ENCODE results near the gene CDH11.

Gene CDH11

DNA sequence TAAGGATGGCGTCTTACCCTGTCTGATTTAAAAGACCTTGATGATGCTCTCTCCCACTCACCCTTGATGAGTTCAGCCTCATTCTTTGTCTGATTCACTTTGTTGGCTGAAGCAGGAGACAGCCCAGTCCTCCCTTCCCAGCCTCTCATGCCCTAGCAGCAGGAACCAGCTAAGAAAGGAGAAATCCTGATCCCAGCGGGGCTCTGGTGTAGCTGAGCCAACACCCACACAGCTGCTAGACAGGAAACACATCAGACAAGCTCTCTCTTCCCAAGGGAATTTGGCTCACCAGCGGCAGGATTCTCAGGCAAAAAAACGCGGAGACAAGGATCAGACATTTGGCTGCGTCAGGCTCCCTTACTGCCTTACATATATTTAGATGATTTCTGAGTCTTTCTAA is 211.5 kb downstream of the CDH11 start:
- no peaks in the 10 kb centered on the region for H3K9me3 ChIP-seq (ENCODE audit: control insufficient read depth, insufficient read depth, low read length)
- no peak overlapping the region for H3K27ac ChIP-seq (ENCODE audit: low read depth, low read length)
- no peak overlapping the region for H3K4me2 ChIP-seq (ENCODE audit: low read length)

DNA sequence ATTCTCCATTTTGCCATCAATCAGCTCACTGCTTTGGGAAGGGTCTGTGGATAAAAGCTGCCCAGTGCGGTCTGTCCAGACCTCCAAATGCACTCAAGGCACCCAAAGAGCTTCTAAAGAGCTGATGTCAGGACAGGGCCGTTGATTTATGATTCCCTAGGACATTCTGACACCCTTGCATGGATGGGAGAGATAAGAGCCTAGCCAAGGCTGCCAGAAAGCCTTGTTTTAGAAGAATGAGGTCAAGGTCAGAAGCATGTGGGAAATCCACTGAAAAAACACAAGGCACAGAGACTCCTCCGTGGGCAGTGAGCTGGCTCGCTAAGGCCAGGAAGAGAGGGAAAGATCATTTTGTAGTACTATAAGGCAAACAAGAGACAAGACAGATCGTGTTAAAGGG is 214.0 kb downstream of the CDH11 start:
- H3K27ac ChIP-seq (ENCODE audit: low read depth, low read length), result no peak overlapping the region
- no peaks in the 10 kb centered on the region for H3K9me2 ChIP-seq (replicated peaks; ENCODE audit: control insufficient read depth, low read length)
- TF ChIP-seq, protein P1, sequence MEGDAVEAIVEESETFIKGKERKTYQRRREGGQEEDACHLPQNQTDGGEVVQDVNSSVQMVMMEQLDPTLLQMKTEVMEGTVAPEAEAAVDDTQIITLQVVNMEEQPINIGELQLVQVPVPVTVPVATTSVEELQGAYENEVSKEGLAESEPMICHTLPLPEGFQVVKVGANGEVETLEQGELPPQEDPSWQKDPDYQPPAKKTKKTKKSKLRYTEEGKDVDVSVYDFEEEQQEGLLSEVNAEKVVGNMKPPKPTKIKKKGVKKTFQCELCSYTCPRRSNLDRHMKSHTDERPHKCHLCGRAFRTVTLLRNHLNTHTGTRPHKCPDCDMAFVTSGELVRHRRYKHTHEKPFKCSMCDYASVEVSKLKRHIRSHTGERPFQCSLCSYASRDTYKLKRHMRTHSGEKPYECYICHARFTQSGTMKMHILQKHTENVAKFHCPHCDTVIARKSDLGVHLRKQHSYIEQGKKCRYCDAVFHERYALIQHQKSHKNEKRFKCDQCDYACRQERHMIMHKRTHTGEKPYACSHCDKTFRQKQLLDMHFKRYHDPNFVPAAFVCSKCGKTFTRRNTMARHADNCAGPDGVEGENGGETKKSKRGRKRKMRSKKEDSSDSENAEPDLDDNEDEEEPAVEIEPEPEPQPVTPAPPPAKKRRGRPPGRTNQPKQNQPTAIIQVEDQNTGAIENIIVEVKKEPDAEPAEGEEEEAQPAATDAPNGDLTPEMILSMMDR (IDR thresholded peaks at IDR 0.05; ENCODE audit: low read depth, low read length, poor library complexity, severe bottlenecking), result no peak
- TF ChIP-seq EZH2phosphoT487 (IDR thresholded peaks at IDR 0.05; ENCODE audit: borderline replicate concordance, low read length), result no peak
- H3K79me2 ChIP-seq (ENCODE audit: control insufficient read depth, low read length), result no peaks in the 10 kb centered on the region
- no peaks in the 10 kb centered on the region for H4K20me1 ChIP-seq (ENCODE audit: control insufficient read depth, insufficient read depth, low read depth, low read length)
- no peaks in the 10 kb centered on the region for H3K4me1 ChIP-seq (ENCODE audit: control insufficient read depth, low read length)
- H3K4me2 ChIP-seq (ENCODE audit: low read length), result no peak overlapping the region
- no peaks in the 10 kb centered on the region for H3K36me3 ChIP-seq (ENCODE audit: control insufficient read depth, low read length)
- H3K4me3 ChIP-seq (ENCODE audit: low read length), result no peak overlapping the region
- no peaks in the 10 kb centered on the region for H3F3A ChIP-seq (ENCODE audit: control insufficient read depth, insufficient read depth)
- no peaks in the 10 kb centered on the region for H3K9me3 ChIP-seq (ENCODE audit: control insufficient read depth, insufficient read depth, low read length)
- no peaks in the 10 kb centered on the region for H3K27me3 ChIP-seq (ENCODE audit: control insufficient read depth, low read length)

More for the DNA sequence above, 211.5 kb downstream of the CDH11 start:
- no peaks in the 10 kb centered on the region for H3K79me2 ChIP-seq (ENCODE audit: control insufficient read depth, low read length)
- TF ChIP-seq, protein P1 (IDR thresholded peaks at IDR 0.05; ENCODE audit: low read depth, low read length, poor library complexity, severe bottlenecking), result no peak
- TF ChIP-seq EZH2phosphoT487 (IDR thresholded peaks at IDR 0.05; ENCODE audit: borderline replicate concordance, low read length), result no peak
- H3K27me3 ChIP-seq (ENCODE audit: control insufficient read depth, low read length), result no peaks in the 10 kb centered on the region
- no peak overlapping the region for H3K4me3 ChIP-seq (ENCODE audit: low read length)
- no peaks in the 10 kb centered on the region for H3K9me2 ChIP-seq (replicated peaks; ENCODE audit: control insufficient read depth, low read length)
- H4K20me1 ChIP-seq (ENCODE audit: control insufficient read depth, insufficient read depth, low read depth, low read length), result no peaks in the 10 kb centered on the region
- no peaks in the 10 kb centered on the region for H3K36me3 ChIP-seq (ENCODE audit: control insufficient read depth, low read length)
- no peaks in the 10 kb centered on the region for H3K4me1 ChIP-seq (ENCODE audit: control insufficient read depth, low read length)
- no peaks in the 10 kb centered on the region for H3F3A ChIP-seq (ENCODE audit: control insufficient read depth, insufficient read depth)

DNA sequence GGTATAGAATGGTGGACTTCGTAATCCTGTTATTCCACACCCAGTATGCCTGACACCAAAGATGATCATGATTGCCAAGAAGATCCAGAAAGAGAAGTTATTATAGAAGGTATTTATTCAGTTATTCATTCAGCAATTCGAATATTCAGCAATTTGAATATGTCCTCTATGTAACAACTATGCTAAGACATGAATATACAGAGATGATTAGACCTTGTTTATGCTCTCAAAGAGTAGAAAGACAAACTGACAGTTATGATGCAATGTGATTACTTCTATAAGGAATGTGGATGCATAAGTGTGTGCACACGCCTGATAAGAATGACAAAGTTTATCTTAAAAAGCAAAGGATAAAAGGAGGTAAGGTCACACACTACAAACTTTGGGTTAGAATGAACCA is 218.1 kb downstream of the CDH11 start:
- H3K79me2 ChIP-seq (ENCODE audit: control insufficient read depth, low read length), result no peaks in the 10 kb centered on the region
- H3K4me3 ChIP-seq (ENCODE audit: low read length), result no peak overlapping the region
- no peaks in the 10 kb centered on the region for H3F3A ChIP-seq (ENCODE audit: control insufficient read depth, insufficient read depth)
- H3K9me2 ChIP-seq (replicated peaks; ENCODE audit: control insufficient read depth, low read length), result no peaks in the 10 kb centered on the region
- TF ChIP-seq, protein P1 (IDR thresholded peaks at IDR 0.05; ENCODE audit: low read depth, low read length, poor library complexity, severe bottlenecking), result no peak
- TF ChIP-seq EZH2phosphoT487 (IDR thresholded peaks at IDR 0.05; ENCODE audit: borderline replicate concordance, low read length), result no peak
- no peaks in the 10 kb centered on the region for H3K4me1 ChIP-seq (ENCODE audit: control insufficient read depth, low read length)
- no peak overlapping the region for H3K27ac ChIP-seq (ENCODE audit: low read depth, low read length)
- H3K4me2 ChIP-seq (ENCODE audit: low read length), result no peak overlapping the region
- H4K20me1 ChIP-seq (ENCODE audit: control insufficient read depth, insufficient read depth, low read depth, low read length), result no peaks in the 10 kb centered on the region
- no peaks in the 10 kb centered on the region for H3K27me3 ChIP-seq (ENCODE audit: control insufficient read depth, low read length)
- no peaks in the 10 kb centered on the region for H3K9me3 ChIP-seq (ENCODE audit: control insufficient read depth, insufficient read depth, low read length)
- H3K36me3 ChIP-seq (ENCODE audit: control insufficient read depth, low read length), result no peaks in the 10 kb centered on the region

DNA sequence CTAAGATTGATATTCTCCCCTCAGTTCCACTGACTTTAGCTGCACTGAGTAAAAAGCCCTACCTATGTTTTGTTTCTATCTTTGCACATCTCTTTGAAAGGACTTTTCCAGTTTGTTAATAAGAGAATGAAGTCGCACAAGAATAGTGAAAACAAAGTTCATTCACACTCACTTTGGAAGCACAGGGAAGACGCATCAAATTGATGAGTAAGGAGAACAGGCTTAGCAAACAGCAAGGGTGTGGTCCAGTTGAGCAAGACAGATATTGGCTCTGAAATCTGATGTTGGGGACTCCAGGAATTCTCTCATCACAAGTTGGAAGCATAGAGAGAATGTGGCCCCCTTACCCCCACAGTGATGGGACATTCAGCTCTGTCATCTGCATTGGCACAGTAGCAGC is 221.3 kb downstream of the CDH11 start:
- Histone ChIP-seq H3K9me2 (replicated peaks; ENCODE audit: control insufficient read depth, low read length) (no peaks in the 10 kb centered on the region), H3K4me1 (ENCODE audit: control insufficient read depth, low read length) (no peaks in the 10 kb centered on the region), H3K4me3 (ENCODE audit: low read length) (no peak overlapping the region), H3K4me2 (ENCODE audit: low read length) (no peak overlapping the region), H3K79me2 (ENCODE audit: control insufficient read depth, low read length) (no peaks in the 10 kb centered on the region), H3F3A (ENCODE audit: control insufficient read depth, insufficient read depth) (no peaks in the 10 kb centered on the region), H3K9me3 (ENCODE audit: control insufficient read depth, insufficient read depth, low read length) (no peaks in the 10 kb centered on the region), H3K27me3 (ENCODE audit: control insufficient read depth, low read length) (no peaks in the 10 kb centered on the region), H3K36me3 (ENCODE audit: control insufficient read depth, low read length) (no peaks in the 10 kb centered on the region), H3K27ac (ENCODE audit: low read depth, low read length) (no peak overlapping the region), H4K20me1 (ENCODE audit: control insufficient read depth, insufficient read depth, low read depth, low read length) (no peaks in the 10 kb centered on the region)
- TF ChIP-seq, protein P1 (IDR thresholded peaks at IDR 0.05; ENCODE audit: low read depth, low read length, poor library complexity, severe bottlenecking), result no peak
- TF ChIP-seq EZH2phosphoT487 (IDR thresholded peaks at IDR 0.05; ENCODE audit: borderline replicate concordance, low read length), result no peak

All from DOHH2 (cell line).